ENCODE data around the gene FAM107A. TPM values are rescaled to one million over a fixed set of nuclear protein-coding genes. Genes with fewer than 3 reads are reported as not detected.

Gene FAM107A
- total RNA-seq, 1 experiment from 2014 or later, result not detected

DNA sequence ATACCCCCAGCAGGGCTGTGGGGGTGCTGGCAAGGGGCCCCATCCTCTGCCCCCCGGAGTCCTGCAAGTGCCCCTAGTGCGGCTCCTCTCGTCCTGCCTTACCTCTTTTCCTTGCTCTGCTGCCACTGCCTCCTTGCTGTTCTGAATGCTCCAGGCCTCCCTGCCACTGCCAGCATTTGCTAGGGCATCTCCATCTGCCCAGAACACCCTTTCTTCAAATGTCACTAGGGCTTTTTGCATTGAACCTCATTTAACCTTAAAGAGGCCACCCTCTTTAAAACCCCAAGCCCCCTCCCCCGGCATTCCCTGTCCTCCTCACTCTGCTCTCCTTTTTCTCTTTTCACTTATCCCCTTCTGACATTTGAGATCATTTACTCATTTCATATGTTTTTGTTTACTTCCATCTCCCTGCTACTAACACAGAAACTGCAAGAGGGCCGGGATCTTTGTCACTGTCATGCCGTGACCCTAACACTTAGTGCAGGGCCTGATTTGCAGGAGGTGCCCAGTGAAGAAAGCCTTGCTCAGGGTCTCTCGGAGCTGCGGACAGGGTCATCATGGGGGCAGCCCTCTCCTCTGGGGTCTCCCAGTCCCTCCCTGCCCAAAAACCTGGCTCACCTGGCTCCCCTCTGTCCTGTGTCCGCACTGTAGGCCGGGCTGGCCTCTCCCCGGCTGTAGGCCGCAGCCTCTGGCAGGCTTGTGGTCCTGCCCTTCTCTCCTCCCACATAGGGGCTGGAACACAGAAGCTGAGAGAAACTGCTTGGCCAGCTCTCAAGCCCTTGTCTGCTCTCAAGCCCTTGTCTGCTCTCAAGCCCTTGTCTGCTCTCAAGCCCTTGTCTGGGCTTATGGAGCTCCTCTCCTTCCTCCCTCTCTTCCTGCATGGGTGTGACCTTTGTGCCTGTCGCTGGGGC, 40.4 kb downstream of the FAM107A start, which contains the start of gene ACOX2:
TSS of gene ACOX2 (minus strand) at position 690 of the 911 bp plus-strand sequence. CDS start 2,084 bp downstream, outside the sequence.
- Histone ChIP-seq H3K4me1 (ENCODE audit: insufficient read depth, low read length, poor library complexity, severe bottlenecking) (no peaks in the 10 kb centered on the region), H3K27ac (ENCODE audit: low read depth, low read length, poor library complexity, severe bottlenecking) (no peak within 1 kb of the TSS), H3K4me3 (ENCODE audit: low read depth, low read length, poor library complexity, severe bottlenecking) (no peak within 1 kb of the TSS), H3K36me3 (ENCODE audit: insufficient read depth, low read length, poor library complexity, severe bottlenecking) (no peaks in the 10 kb centered on the region), H3K9me3 (ENCODE audit: low read depth, low read length, poor library complexity, severe bottlenecking) (no peaks in the 10 kb centered on the region), H3K27me3 (replicated peaks; ENCODE audit: insufficient read depth, low read depth, low read length, poor library complexity) (no peaks in the 10 kb centered on the region)
- no peak for TF ChIP-seq EZH2 (IDR thresholded peaks at IDR 0.05; ENCODE audit: borderline replicate concordance, low read depth, low read length, poor library complexity, severe bottlenecking)
- TF ChIP-seq, protein P1, sequence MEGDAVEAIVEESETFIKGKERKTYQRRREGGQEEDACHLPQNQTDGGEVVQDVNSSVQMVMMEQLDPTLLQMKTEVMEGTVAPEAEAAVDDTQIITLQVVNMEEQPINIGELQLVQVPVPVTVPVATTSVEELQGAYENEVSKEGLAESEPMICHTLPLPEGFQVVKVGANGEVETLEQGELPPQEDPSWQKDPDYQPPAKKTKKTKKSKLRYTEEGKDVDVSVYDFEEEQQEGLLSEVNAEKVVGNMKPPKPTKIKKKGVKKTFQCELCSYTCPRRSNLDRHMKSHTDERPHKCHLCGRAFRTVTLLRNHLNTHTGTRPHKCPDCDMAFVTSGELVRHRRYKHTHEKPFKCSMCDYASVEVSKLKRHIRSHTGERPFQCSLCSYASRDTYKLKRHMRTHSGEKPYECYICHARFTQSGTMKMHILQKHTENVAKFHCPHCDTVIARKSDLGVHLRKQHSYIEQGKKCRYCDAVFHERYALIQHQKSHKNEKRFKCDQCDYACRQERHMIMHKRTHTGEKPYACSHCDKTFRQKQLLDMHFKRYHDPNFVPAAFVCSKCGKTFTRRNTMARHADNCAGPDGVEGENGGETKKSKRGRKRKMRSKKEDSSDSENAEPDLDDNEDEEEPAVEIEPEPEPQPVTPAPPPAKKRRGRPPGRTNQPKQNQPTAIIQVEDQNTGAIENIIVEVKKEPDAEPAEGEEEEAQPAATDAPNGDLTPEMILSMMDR (conservative IDR thresholded peaks at IDR 0.05; ENCODE audit: low read depth, low read length), result no peak
- ChIA-PET POLR2A (ENCODE audit: low non-redundant PET) (no interaction called here), CTCF (no interaction called here)
- BruUV-seq (replicated peaks), result no TSS peak
- DNase-seq (ENCODE audit: low spot score), result no peak
- intact Hi-C loops (cut with micrococcal nuclease; ENCODE audit: unreplicated experiment), result no loop called here

- ChIA-PET POLR2A (ENCODE audit: low non-redundant PET) (no interaction called here), CTCF (no interaction called here)
- H3K9me3 ChIP-seq (ENCODE audit: low read depth, low read length, poor library complexity, severe bottlenecking), result no peaks in the 10 kb centered on the region
- no peaks in the 10 kb centered on the region for H3K27me3 ChIP-seq (replicated peaks; ENCODE audit: insufficient read depth, low read depth, low read length, poor library complexity)
- no peak overlapping the region for H3K4me3 ChIP-seq (ENCODE audit: low read depth, low read length, poor library complexity, severe bottlenecking)
- intact Hi-C loops (cut with micrococcal nuclease; ENCODE audit: unreplicated experiment), result no loop called here
- DNase-seq (ENCODE audit: low spot score), result no peak
- TF ChIP-seq, protein P1 (conservative IDR thresholded peaks at IDR 0.05; ENCODE audit: low read depth, low read length), result no peak
- TF ChIP-seq EZH2 (IDR thresholded peaks at IDR 0.05; ENCODE audit: borderline replicate concordance, low read depth, low read length, poor library complexity, severe bottlenecking), result no peak
- no peaks in the 10 kb centered on the region for H3K36me3 ChIP-seq (ENCODE audit: insufficient read depth, low read length, poor library complexity, severe bottlenecking)
- BruUV-seq (replicated peaks), result no TSS peak
- no peaks in the 10 kb centered on the region for H3K4me1 ChIP-seq (ENCODE audit: insufficient read depth, low read length, poor library complexity, severe bottlenecking)
- H3K27ac ChIP-seq (ENCODE audit: low read depth, low read length, poor library complexity, severe bottlenecking), result no peak overlapping the region
Observed at GRCh38 chr3:58535531-58536500, 41.4 kb downstream of the FAM107A start.

All from A673 (cell line).